PC-3 (cell line): ENCODE results near the gene PLA2G1B. TPM values are rescaled to one million over a fixed set of nuclear protein-coding genes. Genes with fewer than 3 reads are reported as not detected.

Experiments
- ATAC-seq: fragments of 200-7000 bp; cut with Tn5 transposase; 2 replicates; pipeline ENCODE4 v1.9.1; 2020; ENCODE audit warnings: mild to moderate bottlenecking, moderate library complexity
- BruUV-seq: library from RNA; stranded (reverse); fragments of 400-500 nt; replicated peaks from 2 replicates; lab custom pipeline; 2021; lab: Mats Ljungman, UMichigan
- CTCF ChIA-PET: fragments of 300-600 bp; sonication (Branson Sonifier 250); formaldehyde crosslinking; loops from one replicate; lab custom pipeline; 2022; ENCODE audit warnings: antibody characterized with exemption; lab: Charles Lee
- POLR2A ChIA-PET: fragments of 300-600 bp; sonication (Branson Sonifier 250); formaldehyde crosslinking; loops from one replicate; lab custom pipeline; 2022; ENCODE audit warnings: antibody characterized with exemption; ENCODE audit not compliant: unreplicated experiment; lab: Charles Lee
- DNase-seq: peaks from one replicate; pipeline ENCODE4 v3.0.0-alpha.2; 2015
- H2AFZ ChIP-seq: fragments of 300-600 bp; sonication (generic); 2 replicates; pipeline ENCODE4 v1.6.0; 2016; ENCODE audit warnings: antibody characterized with exemption, low read length
- H3F3A ChIP-seq: fragments of 300-600 bp; sonication (generic); one replicate; pipeline ENCODE4 v1.6.0; 2017; ENCODE audit warnings: antibody characterized with exemption, low read length, control low read depth, mild to moderate bottlenecking; ENCODE audit not compliant: unreplicated experiment
- H3K27ac ChIP-seq: fragments of 300-600 bp; sonication (generic); 2 replicates; pipeline ENCODE4 v1.5.1; 2016; ENCODE audit warnings: mild to moderate bottlenecking, low read length
- H3K27me3 ChIP-seq: fragments of 300-600 bp; sonication (generic); 2 replicates; pipeline ENCODE4 v1.6.1; 2016; ENCODE audit warnings: low read length, mixed read lengths
- H3K36me3 ChIP-seq: fragments of 300-600 bp; sonication (generic); 2 replicates; pipeline ENCODE4 v1.6.1; 2016; ENCODE audit warnings: low read depth, mixed run types, low read length, mixed read lengths
- H3K4me1 ChIP-seq: fragments of 300-600 bp; sonication (generic); 2 replicates; pipeline ENCODE4 v1.5.1; 2016; ENCODE audit warnings: low read length; ENCODE audit not compliant: insufficient read depth
- H3K4me2 ChIP-seq: fragments of 300-600 bp; sonication (generic); 2 replicates; pipeline ENCODE4 v1.6.0; 2016; ENCODE audit warnings: low read length
- H3K4me3 ChIP-seq: fragments of 300-600 bp; sonication (generic); 2 replicates; pipeline ENCODE4 v1.5.1; 2016; ENCODE audit warnings: mild to moderate bottlenecking, low read length, mixed read lengths
- H3K79me2 ChIP-seq: fragments of 300-600 bp; sonication (generic); 2 replicates; pipeline ENCODE4 v1.6.1; 2017; ENCODE audit warnings: low read length, mixed read lengths
- H3K9ac ChIP-seq: fragments of 300-600 bp; sonication (generic); 2 replicates; pipeline ENCODE4 v1.6.0; 2016; ENCODE audit warnings: mild to moderate bottlenecking, low read length
- H3K9me2 ChIP-seq: fragments of 300-600 bp; sonication (generic); replicated peaks from 2 replicates; pipeline ENCODE4 v1.6.1; 2016; ENCODE audit warnings: mixed run types, low read length, mixed read lengths
- H3K9me3 ChIP-seq: fragments of 300-600 bp; sonication (generic); 2 replicates; pipeline ENCODE4 v1.6.1; 2016; ENCODE audit warnings: low read length, mixed read lengths
- H4K20me1 ChIP-seq: fragments of 300-600 bp; sonication (generic); 2 replicates; pipeline ENCODE4 v1.6.1; 2016; ENCODE audit warnings: low read length, mixed read lengths
- CTCF ChIP-seq: fragments of 300-600 bp; sonication (generic); conservative IDR thresholded peaks from 2 replicates; pipeline ENCODE4 v1.5.1; 2017; ENCODE audit warnings: antibody characterized with exemption, low read depth, mild to moderate bottlenecking, low read length
- EZH2 ChIP-seq: fragments of 300-600 bp; sonication (generic); IDR thresholded peaks from one replicate; pipeline ENCODE4 v1.6.1; 2017; ENCODE audit warnings: antibody characterized with exemption, mild to moderate bottlenecking, low read length; ENCODE audit not compliant: unreplicated experiment
- EZH2phosphoT487 ChIP-seq: fragments of 300-600 bp; sonication (generic); IDR thresholded peaks from 2 replicates; pipeline ENCODE4 v1.6.1; 2018; ENCODE audit warnings: mild to moderate bottlenecking, antibody characterized with exemption, low read length, borderline replicate concordance
- intact Hi-C: fragments of 100-400 bp; cut with micrococcal nuclease; formaldehyde crosslinking; loops from 2 replicates; pipeline ENCODE4 v1.9.0; 2023
- total RNA-seq: library from RNA; depleted of rRNA; stranded (reverse); fragments of >200 nt; gene quantifications from 2 replicates; pipeline ENCODE4 v1.2.3, GENCODE V29; 2014

Gene PLA2G1B
- total RNA-seq, 1 experiment from 2014 or later: not detected

GRCh38 chr12:120286768-120287490 lies 40.6 kb downstream of the PLA2G1B start:
- H2AFZ ChIP-seq: peak overlapping the region; percentile 56
- no TSS peak for BruUV-seq
- peak overlapping the region; percentile 27; the same call in 1 of the 2 replicates for H3K4me3 ChIP-seq
- H4K20me1 ChIP-seq: no peaks in the 10 kb centered on the region
- H3K36me3 ChIP-seq: no peaks in the 10 kb centered on the region
- intact Hi-C loops: no loop called here
- H3K79me2 ChIP-seq: no peaks in the 10 kb centered on the region
- no peaks in the 10 kb centered on the region for H3K9me3 ChIP-seq
- no peaks in the 10 kb centered on the region for H3K27me3 ChIP-seq
- H3F3A ChIP-seq: peaks cover 10% of the 10 kb centered on the region
- H3K4me2 ChIP-seq: peak overlapping the region; percentile 65
- no peak for ATAC-seq
- no peak overlapping the region for H3K27ac ChIP-seq
- H3K9ac ChIP-seq: no peak overlapping the region
- peaks cover 18% of the 10 kb centered on the region for H3K4me1 ChIP-seq
- no peak for TF ChIP-seq EZH2
- no peak for TF ChIP-seq EZH2phosphoT487
- TF ChIP-seq CTCF: no peak
- H3K9me2 ChIP-seq: no peaks in the 10 kb centered on the region
- DNase-seq: peak; percentile 79
- ChIA-PET POLR2A (interaction anchor here (0.5 kb wide), 1 partner anchor 52 kb away, joined by 4 read pairs; no protein-coding TSS in a partner anchor), CTCF (interaction anchor here (0.6 kb wide), 2 partner anchors 78 to 89 kb away, joined by 3 read pairs; no protein-coding TSS in a partner anchor)

DNA sequence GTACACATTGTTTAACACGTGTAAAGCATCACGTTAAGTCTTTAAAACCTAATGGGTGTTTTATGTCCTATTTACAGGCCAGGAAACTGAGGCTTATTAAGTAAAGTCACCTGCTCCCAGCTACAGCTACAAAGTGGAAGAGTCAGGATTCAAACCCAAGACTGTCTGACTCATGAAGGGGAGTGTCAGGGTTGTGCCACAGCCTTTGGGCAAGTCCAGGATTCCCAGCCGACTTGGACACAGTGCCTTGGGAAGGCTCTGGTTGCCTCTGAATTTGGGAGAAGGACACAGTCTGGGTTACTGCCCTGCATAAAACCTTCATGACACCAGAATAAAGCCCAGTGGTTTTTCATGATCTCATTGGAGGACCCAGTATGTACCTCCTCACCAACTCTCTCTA lies 43.2 kb downstream of the PLA2G1B start:
- ATAC-seq (0 out of 2 replicates have a peak, but pooled peaks have one; percentile 33), DNase-seq (no peak)
- no peaks in the 10 kb centered on the region for H3K79me2 ChIP-seq
- ChIA-PET CTCF (no interaction called here), POLR2A (no interaction called here)
- H4K20me1 ChIP-seq: no peaks in the 10 kb centered on the region
- H3K4me2 ChIP-seq: no peak overlapping the region
- H3K9ac ChIP-seq: no peak overlapping the region
- H3K27ac ChIP-seq: no peak overlapping the region
- H3K9me3 ChIP-seq: no peaks in the 10 kb centered on the region
- BruUV-seq: no TSS peak
- no peaks in the 10 kb centered on the region for H3K27me3 ChIP-seq
- intact Hi-C loops: no loop called here
- H3F3A ChIP-seq: no peaks in the 10 kb centered on the region
- no peak overlapping the region for H3K4me3 ChIP-seq
- H2AFZ ChIP-seq: no peak overlapping the region
- H3K4me1 ChIP-seq: peaks cover 11% of the 10 kb centered on the region
- H3K9me2 ChIP-seq: no peaks in the 10 kb centered on the region
- no peaks in the 10 kb centered on the region for H3K36me3 ChIP-seq
- no peak for TF ChIP-seq EZH2phosphoT487
- TF ChIP-seq EZH2: no peak
- TF ChIP-seq CTCF: no peak

GRCh38 chr12:120283318-120283717 lies 44.3 kb downstream of the PLA2G1B start:
- no peaks in the 10 kb centered on the region for H4K20me1 ChIP-seq
- H3F3A ChIP-seq: no peaks in the 10 kb centered on the region
- no peaks in the 10 kb centered on the region for H3K9me3 ChIP-seq
- H3K4me2 ChIP-seq: no peak overlapping the region
- CTCF ChIA-PET: no interaction called here
- POLR2A ChIA-PET: no interaction called here
- H3K27me3 ChIP-seq: no peaks in the 10 kb centered on the region
- H3K9ac ChIP-seq: no peak overlapping the region
- TF ChIP-seq CTCF: no peak
- no peak for TF ChIP-seq EZH2phosphoT487
- no peak for TF ChIP-seq EZH2
- H3K27ac ChIP-seq: no peak overlapping the region
- no TSS peak for BruUV-seq
- H3K4me1 ChIP-seq: peaks cover 11% of the 10 kb centered on the region
- no peak for DNase-seq
- no peaks in the 10 kb centered on the region for H3K36me3 ChIP-seq
- no peak overlapping the region for H2AFZ ChIP-seq
- no peak overlapping the region for H3K4me3 ChIP-seq
- intact Hi-C loops: no loop called here
- ATAC-seq: no peak
- no peaks in the 10 kb centered on the region for H3K79me2 ChIP-seq
- no peaks in the 10 kb centered on the region for H3K9me2 ChIP-seq
